GM12875 (cell line): ENCODE data around the gene ATAD1.

Experiments
- H3K4me3 ChIP-seq: one replicate; pipeline ENCODE4 v1.5.1; 2011; ENCODE audit warnings: low read depth, low read length, control low read depth
- TF ChIP-seq, protein P1 (sequence below): IDR thresholded peaks from 2 replicates; pipeline ENCODE4 v1.5.1; 2011; ENCODE audit warnings: low read depth, mild to moderate bottlenecking, control low read depth, inconsistent platforms, low read length, moderate library complexity, borderline replicate concordance; ENCODE audit not compliant: insufficient read depth

The ATAD1 gene

DNA sequence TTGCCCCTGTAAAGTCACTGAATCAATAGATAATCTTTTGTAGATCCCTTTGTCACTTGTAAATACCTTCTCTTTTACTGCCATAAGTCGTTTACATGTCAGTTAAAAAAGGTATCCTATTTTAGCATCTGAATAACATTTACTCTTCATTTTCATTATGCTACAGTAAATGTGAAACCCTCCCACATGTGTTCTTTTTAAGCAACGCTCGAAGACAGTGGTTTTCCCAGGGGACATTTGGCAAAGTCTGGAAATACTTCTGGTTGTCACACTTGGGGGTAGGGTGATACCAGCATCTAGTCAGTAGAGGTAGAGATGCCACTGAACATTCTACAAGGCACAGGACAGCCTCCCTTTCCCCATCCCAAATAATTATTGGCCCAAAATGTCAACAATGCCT, 23.7 kb downstream of the ATAD1 start:
- TF ChIP-seq, protein P1, sequence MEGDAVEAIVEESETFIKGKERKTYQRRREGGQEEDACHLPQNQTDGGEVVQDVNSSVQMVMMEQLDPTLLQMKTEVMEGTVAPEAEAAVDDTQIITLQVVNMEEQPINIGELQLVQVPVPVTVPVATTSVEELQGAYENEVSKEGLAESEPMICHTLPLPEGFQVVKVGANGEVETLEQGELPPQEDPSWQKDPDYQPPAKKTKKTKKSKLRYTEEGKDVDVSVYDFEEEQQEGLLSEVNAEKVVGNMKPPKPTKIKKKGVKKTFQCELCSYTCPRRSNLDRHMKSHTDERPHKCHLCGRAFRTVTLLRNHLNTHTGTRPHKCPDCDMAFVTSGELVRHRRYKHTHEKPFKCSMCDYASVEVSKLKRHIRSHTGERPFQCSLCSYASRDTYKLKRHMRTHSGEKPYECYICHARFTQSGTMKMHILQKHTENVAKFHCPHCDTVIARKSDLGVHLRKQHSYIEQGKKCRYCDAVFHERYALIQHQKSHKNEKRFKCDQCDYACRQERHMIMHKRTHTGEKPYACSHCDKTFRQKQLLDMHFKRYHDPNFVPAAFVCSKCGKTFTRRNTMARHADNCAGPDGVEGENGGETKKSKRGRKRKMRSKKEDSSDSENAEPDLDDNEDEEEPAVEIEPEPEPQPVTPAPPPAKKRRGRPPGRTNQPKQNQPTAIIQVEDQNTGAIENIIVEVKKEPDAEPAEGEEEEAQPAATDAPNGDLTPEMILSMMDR: no peak
- no peak overlapping the region for H3K4me3 ChIP-seq

DNA sequence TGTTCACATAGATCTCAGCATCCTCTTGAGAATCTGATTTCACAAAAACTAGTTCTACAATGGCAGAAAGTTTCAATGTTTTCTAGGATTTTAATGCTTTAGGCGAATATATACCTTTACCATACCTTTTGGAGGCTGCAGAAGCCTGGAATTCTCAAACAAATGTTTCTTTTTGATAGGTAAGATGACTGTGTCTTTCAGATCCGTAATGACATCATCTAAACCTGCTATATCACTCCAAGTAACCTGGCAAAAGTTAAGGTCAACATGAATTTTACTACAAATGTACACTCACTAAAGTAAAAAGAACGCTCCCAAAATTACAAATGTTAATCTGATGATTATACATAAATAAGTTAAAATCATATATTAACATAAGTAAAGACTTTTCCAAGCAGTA, 27.8 kb downstream of the ATAD1 start:
- TF ChIP-seq, protein P1: no peak
- no peak overlapping the region for H3K4me3 ChIP-seq

GRCh38 chr10:87786421-87786820, 31.6 kb downstream of the ATAD1 start:
- no peak overlapping the region for H3K4me3 ChIP-seq
- TF ChIP-seq, protein P1: no peak

GRCh38 chr10:87782721-87783120, 35.3 kb downstream of the ATAD1 start:
- no peak overlapping the region for H3K4me3 ChIP-seq
- TF ChIP-seq, protein P1: no peak

GRCh38 chr10:87781545-87781944, 36.5 kb downstream of the ATAD1 start:
- TF ChIP-seq, protein P1: no peak

DNA sequence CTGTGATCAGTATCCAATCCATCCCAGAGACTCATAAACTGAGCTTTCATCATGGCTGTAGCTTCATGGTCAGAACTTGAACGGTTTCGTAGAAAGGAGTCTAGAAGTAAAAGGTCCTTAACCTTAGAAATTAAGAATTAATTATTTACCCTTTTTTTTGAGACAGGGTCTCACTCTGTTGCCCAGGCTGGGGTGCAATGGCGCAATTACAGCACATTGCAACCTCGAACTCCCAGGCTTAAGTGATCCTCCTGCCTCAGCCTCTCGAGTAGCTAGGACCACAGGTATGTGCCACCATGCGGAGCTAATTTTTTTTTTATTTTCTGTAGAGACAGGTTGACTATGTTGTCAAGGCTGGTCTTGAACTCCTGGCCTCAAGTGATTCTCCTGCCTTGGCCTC, 41.7 kb downstream of the ATAD1 start:
- no peak overlapping the region for H3K4me3 ChIP-seq
- TF ChIP-seq, protein P1: no peak

More at GRCh38 chr10:87781545-87781944, 36.5 kb downstream of the ATAD1 start:
- no peak overlapping the region for H3K4me3 ChIP-seq

- H3K4me3 ChIP-seq: no peak overlapping the region
- TF ChIP-seq, protein P1: no peak
Measured at GRCh38 chr10:87775766-87776165, 42.3 kb downstream of the ATAD1 start.
